B cell (primary cell): ENCODE results near the gene CEP131.

ENCODE experiments used
- EZH2 ChIP-seq: IDR thresholded peaks from 2 replicates; pipeline ENCODE4 v1.6.1; 2012; ENCODE audit warnings: borderline replicate concordance, low read depth, mild to moderate bottlenecking, moderate library complexity, low read length; ENCODE audit not compliant: insufficient read depth, poor library complexity, severe bottlenecking
- TF ChIP-seq, protein P1 (sequence below): fragments of 200-600 bp; IDR thresholded peaks from one replicate; pipeline ENCODE4 v1.8.0; 2022; ENCODE audit warnings: antibody characterized with exemption, mild to moderate bottlenecking

DNA sequence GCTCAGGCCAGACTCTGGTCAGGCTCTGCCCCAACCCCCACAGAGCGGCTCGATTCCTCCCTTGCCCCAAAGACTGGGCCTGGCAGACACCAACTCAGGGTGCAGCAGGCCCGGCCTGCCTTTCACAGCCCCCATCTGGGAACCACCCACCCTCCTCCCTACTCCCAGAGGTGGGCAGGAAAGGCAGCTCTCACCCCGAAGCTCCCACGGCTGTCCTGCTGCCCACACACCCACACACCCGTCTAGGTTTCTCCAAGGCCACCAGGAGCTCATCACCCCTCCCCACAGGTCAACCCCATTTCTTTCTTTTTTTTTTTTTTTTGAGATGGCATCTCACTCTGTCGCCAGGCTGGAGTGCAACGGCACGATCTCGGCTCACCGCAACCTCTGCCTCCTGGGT, 3.8 kb downstream of the CEP131 start:
- TF ChIP-seq, protein P1, sequence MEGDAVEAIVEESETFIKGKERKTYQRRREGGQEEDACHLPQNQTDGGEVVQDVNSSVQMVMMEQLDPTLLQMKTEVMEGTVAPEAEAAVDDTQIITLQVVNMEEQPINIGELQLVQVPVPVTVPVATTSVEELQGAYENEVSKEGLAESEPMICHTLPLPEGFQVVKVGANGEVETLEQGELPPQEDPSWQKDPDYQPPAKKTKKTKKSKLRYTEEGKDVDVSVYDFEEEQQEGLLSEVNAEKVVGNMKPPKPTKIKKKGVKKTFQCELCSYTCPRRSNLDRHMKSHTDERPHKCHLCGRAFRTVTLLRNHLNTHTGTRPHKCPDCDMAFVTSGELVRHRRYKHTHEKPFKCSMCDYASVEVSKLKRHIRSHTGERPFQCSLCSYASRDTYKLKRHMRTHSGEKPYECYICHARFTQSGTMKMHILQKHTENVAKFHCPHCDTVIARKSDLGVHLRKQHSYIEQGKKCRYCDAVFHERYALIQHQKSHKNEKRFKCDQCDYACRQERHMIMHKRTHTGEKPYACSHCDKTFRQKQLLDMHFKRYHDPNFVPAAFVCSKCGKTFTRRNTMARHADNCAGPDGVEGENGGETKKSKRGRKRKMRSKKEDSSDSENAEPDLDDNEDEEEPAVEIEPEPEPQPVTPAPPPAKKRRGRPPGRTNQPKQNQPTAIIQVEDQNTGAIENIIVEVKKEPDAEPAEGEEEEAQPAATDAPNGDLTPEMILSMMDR, result no peak
- TF ChIP-seq EZH2, result no peak
